NCI-H1694 (cell line): ENCODE data around the gene EMC9.

ENCODE experiments used
- DNase-seq: peaks from one replicate; lab custom pipeline; 2025; lab: John Stamatoyannopoulos, UW

The EMC9 gene

GRCh38 chr14:24149302-24149969 lies 8.0 kb upstream of the EMC9 start:
- DNase-seq: no peak

- no peak for DNase-seq
Measured at GRCh38 chr14:24147761-24148428, 6.5 kb upstream of the EMC9 start.

DNA sequence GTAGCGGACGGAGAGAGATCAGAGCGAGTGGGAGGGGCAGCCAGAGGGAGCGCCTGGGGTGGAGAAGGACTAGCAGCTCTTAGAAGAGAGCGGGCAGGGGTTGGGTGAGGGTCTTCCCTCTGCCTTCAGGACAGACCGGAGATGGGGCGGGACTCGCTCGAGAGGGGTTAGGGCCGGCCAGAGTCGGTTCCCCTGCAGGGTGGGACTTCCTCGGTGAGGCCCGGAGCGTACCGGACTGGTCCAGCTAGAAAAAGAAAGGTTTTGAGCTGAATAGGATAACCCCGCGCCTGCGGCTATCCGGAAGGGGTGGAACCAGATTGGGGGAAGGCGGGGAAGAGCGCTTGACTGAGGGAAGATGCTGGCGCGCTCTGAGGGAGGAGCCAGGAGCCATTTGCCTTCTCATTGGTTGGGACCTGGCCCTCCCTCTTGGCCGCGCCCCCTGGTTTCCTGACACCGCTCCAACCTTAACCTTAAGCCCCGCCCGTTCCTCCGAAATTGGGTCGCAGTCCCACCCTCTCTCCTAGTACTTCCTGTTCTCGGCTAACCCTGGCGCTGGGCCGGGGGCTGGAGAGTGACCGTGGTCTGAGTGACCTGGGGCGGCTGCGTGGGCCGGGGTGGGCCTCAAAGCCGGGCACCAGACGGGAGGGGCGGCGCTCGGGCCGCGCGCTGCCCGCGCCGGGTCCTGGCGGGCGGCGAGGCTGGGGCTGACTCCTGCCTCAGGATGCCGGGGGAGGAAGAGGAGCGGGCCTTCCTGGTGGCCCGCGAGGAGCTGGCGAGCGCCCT lies 5.8 kb upstream of the EMC9 start, which contains the start of gene RNF31:
Gene RNF31 (plus strand): TSS at position 521 of the 783 bp plus-strand sequence. CDS start 201 bp downstream, at position 722.
- peak; percentile 99 for DNase-seq

DNA sequence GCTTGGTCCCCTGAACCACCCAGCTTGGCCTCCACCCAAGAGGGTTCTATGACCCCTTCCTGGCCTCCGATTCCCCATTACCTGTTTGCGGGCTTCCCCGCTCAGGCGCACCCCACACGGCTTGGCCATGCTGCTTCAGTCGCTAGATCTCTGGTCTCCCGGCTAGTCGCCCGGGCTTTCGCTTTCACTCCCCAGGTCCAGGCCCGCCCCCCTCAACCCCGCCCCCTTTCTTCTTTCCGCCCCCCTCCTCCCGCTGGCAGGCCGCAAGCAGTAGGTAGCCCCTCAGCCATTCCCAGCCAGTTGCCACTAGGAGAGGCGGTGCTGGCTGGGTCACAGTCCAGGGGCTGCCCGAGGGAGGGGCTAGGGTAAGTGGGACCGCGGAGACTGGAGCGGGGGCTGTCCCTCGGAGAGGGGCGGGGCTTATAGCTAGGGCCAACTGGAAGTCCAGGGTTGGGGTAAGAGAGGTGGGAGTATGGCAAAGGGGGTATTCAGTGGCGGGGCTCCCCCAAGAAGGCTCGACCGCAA lies 5.1 kb upstream of the EMC9 start, which contains the start of gene PSME2:
Gene PSME2 (minus strand): TSS at position 158 of the 525 bp plus-strand sequence. CDS start 29 bp downstream, at position 129.
- peak; percentile 91 for DNase-seq

DNA sequence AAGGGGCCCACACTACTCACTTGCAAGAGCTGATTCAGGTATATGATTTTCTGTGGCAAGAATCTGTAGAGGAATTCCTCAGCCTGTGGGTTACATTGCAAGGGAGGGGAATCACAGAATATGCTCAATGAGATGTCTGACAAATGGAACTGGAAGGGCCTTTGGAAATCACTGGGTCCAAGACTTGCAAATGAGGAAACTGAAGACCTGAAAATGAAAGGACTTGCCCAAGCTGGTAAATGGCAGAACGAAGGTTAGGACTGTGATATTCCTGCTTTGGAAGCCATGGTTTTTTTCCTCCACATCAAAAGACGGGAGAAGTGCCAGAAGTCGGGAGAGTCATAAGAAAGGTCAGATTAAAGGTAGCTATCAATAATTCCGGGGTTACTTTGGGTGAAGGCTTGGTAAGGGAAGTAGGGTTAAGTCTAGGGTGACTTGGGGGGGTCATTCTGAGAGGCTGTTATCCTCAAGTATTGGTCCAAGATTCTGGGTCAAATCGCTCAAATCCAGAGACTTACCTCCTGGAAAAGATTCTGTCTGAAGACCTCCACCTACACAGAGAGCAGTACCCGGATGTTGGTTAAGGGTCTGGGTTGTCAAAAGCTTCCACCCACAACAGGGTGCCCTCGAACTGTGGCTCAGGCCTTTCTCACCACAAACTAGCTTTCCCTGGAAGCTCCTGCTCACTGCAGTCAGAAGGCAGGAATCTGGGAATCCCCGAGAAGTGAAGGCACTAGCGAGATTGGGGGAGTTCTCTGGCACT lies 4.5 kb upstream of the EMC9 start:
- no peak for DNase-seq

DNA sequence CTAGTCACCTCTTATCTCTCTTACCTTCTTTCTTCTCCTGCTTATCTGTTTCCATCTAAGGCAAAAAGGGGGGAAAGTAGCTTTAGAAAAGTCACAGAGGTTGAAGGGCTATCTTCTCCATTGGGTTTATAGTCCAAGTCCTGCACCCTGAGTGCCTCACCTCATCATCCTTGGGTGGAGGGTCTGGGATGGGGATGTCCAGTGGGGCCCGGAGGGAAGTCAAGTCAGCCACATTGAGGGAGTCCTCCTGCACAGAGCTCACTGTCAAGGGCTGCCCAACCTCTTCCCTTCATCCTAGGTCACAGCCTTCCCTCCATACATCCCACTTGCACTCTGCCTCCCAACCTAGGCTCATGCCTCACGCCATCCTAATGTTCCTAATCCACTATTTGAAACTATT lies 3.8 kb upstream of the EMC9 start:
- DNase-seq: no peak

DNA sequence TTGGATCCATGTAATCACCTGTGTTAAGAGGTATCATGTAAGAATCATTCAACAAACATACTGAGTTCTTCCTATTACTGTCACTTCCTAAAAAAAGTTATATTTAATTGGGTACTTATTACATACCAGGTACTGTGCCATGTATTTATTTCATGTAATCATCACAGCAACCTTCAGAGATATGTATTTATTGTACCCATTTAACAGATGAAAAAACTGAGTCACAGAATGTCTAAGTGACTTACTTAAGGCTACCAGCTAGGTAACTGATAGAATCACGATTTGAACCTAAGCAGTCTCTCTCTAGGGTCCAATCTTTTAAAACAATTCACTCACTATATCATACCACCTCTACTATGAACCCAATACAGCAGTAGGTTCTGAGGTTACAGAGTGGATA lies 3.1 kb upstream of the EMC9 start:
- DNase-seq: no peak

- DNase-seq: no peak
Measured at GRCh38 chr14:24143511-24143910, 2.1 kb upstream of the EMC9 start.

DNA sequence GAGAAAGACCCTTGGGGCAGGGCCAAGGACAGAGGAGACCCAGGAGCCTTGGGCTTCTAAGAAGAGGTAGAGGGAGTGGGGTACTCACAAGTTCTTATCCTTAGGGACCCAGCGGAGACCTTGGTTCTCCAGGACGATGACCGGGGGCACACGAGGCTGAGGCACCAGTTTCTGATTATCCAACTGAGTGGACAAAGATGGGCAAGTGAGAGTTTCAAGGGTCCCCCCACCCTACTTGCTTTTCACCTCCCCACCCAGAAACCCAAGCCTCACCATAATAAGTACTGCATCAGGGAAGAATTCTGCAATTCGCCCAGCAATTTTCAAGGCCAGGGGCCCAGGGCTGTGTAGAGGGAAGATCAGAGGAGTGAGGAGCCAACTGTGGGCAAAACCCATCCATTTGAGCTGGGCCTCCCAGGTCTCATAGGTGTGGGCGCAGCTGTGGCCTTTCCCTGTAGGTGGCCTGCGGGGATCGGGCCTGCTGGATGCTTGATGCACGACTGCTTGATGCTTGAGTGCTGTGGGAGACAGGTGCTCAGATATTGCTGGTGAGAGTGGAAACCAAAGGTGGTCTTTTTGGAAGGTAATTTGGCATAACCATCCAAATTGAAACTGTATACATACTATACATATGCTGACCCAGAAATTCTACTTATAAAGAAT lies 2.0 kb downstream of the EMC9 start:
- no peak for DNase-seq

DNA sequence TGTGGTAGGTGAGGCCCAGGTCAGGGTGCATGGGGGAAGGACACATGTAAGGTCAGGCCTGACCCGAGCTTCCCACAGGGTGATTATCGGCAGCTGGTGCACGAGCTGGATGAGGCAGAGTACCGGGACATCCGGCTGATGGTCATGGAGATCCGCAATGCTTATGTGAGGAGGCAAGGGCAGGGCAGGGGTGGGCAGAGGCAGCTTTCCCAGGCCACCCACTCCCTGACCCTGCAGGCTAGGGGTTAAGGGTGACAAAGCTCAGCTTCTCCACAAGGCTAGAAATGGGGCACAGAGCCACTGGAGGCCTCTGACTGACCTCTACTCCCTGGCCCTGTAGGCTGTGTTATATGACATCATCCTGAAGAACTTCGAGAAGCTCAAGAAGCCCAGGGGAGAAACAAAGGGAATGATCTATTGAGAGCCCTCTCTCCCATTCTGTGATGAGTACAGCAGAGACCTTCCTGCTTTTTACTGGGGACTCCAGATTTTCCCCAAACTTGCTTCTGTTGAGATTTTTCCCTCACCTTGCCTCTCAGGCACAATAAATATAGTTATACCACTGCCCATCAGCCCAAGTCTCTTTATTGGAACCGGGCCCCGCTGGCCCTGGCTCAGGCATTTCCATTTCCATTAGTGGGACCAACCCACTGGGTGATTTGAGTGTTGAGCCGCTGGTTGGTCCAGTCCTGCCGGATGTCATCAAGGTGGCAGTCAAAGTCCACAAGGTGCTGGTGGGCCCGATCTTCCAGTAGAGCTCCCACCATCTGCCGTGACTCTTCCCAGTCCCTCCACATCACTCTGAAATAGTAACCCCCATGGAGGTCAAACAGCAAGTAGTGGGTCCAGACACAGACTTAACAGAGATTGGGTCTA lies 2.8 kb downstream of the EMC9 start:
- DNase-seq: no peak

GRCh38 chr14:24137529-24138395 lies 3.6 kb downstream of the EMC9 start:
- DNase-seq: no peak

- no peak for DNase-seq
Measured at GRCh38 chr14:24136684-24137528, 4.5 kb downstream of the EMC9 start.

- peak; percentile 84 for DNase-seq
Measured at GRCh38 chr14:24135834-24136683, 5.3 kb downstream of the EMC9 start, which contains the start of gene PSME1. Gene PSME1, plus strand, starts transcription at chr14:24136194. Its CDS starts 69 bp downstream, at chr14:24136263.

GRCh38 chr14:24135584-24135833 lies 5.9 kb downstream of the EMC9 start:
- DNase-seq: no peak

- DNase-seq: no peak
Measured at GRCh38 chr14:24133735-24134134, 7.7 kb downstream of the EMC9 start.

DNA sequence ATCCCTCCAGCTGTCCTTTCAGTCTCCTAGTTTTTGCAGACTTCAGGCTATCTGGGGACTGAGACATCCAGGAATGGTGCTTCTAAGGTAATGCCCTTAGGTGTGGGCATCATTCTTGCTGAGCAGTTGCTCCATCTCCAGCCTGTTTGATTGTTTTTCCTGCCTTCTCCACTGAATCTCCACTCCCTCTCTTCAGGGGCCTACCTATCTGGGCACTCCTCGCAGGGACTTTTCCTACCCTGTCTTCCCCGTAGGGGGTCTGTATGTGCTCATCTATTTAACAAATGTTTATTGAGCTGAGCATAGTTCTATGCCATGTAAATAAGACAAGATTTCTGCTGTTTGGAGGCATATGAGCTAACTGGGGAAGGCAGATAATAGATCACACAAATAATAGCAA lies 8.4 kb downstream of the EMC9 start:
- DNase-seq: no peak

GRCh38 chr14:24132061-24132685 lies 9.2 kb downstream of the EMC9 start:
- DNase-seq: no peak
